ENCODE data around the gene AQP12A.

GRCh38 chr2:240730501-240731177, 39.0 kb downstream of the AQP12A start:
- TF ChIP-seq, protein P1, sequence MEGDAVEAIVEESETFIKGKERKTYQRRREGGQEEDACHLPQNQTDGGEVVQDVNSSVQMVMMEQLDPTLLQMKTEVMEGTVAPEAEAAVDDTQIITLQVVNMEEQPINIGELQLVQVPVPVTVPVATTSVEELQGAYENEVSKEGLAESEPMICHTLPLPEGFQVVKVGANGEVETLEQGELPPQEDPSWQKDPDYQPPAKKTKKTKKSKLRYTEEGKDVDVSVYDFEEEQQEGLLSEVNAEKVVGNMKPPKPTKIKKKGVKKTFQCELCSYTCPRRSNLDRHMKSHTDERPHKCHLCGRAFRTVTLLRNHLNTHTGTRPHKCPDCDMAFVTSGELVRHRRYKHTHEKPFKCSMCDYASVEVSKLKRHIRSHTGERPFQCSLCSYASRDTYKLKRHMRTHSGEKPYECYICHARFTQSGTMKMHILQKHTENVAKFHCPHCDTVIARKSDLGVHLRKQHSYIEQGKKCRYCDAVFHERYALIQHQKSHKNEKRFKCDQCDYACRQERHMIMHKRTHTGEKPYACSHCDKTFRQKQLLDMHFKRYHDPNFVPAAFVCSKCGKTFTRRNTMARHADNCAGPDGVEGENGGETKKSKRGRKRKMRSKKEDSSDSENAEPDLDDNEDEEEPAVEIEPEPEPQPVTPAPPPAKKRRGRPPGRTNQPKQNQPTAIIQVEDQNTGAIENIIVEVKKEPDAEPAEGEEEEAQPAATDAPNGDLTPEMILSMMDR (IDR thresholded peaks at IDR 0.05) = no peak
- no peak for TF ChIP-seq POLR2A (IDR thresholded peaks at IDR 0.05)

Data from prostate gland (tissue), 2 donors.